ENCODE results near the gene ERO1B. TPM values are rescaled to one million over a fixed set of nuclear protein-coding genes. Genes with fewer than 3 reads are reported as not detected.

Gene ERO1B
- total and polyA plus RNA-seq, 2 of the 4 experiments (the other 2 are of a cell fraction) = 0.54 to 0.60 TPM

DNA sequence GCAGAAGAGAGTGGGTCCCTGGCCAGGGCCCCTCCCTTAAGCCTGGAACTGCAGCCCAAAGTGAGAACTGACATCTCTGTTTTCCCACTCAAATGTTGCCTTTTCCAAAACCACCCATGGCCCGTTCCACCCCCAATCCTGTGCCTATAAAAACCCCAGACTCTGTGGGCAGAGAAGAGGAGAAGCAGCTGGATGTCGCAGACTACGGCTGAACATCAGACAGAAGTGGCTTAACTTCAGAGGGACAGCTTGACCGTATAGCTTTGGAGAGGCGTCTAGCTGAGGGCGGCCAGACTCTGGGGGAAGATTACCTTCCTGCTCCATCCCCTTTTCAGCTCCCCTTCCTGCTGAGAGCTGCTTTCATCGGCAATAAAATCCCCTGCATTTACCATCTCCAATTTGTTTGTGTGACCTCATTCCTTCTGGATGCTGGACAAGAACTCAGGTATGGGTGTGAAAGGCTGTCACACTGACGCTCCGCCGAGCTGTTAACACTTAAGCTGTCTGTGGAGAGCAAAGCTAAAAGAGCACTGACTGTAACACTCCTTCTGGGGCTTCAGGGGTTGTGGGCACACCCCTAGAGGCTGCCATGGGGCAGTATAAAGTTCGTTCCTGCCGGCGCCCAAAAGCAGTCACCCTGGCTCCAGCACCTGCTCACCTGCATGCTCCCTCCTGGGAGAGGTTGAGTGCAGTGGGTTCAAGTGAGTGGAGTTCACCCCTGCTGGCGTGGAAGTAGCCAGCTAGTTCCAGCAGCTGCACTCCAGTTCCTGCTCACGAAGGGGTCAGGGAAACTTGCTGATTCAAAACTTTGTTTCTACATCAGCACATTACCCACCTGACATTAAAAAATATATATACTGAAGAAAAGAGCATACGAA, 19.6 kb upstream of the ERO1B start:
- DNase-seq (no peak), ATAC-seq (ENCODE audit: low read depth) (no peak)
- H4K91ac ChIP-seq (ENCODE audit: insufficient read depth, low read depth, low read length) = no peak overlapping the region
- H2AK5ac ChIP-seq (ENCODE audit: low read depth, low read length) = no peak overlapping the region
- no peaks in the 10 kb centered on the region for H3K9me1 ChIP-seq (ENCODE audit: insufficient read depth, low read length)
- H3K4me1 ChIP-seq (ENCODE audit: control insufficient read depth, insufficient read depth, low read length) = no peaks in the 10 kb centered on the region
- no peak overlapping the region for H3K56ac ChIP-seq (ENCODE audit: extremely low read depth, insufficient read depth, low read length)
- H3K27ac ChIP-seq (ENCODE audit: insufficient read depth, low read length) = no peak overlapping the region
- no peak overlapping the region for H2BK120ac ChIP-seq (ENCODE audit: low read depth, low read length)
- H3K4me2 ChIP-seq (ENCODE audit: low read depth, low read length) = no peak overlapping the region
- ChIA-PET POLR2A (ENCODE audit: unreplicated experiment) (no interaction called here), CTCF (interaction anchor here (0.6 kb wide), 1 partner anchor 8 kb away, joined by 3 read pairs; no protein-coding TSS in a partner anchor)
- no peaks in the 10 kb centered on the region for H3K36me3 ChIP-seq (ENCODE audit: control insufficient read depth, insufficient read depth, low read length)
- H3K18ac ChIP-seq (ENCODE audit: low read depth, low read length) = no peak overlapping the region
- H4K8ac ChIP-seq (ENCODE audit: low read depth in 2 of 2, low read length in 2 of 2) = no peak overlapping the region
- TF ChIP-seq POLR2A (IDR thresholded peaks at IDR 0.05; ENCODE audit: low read depth, low read length) = no peak
- TF ChIP-seq, protein P1, sequence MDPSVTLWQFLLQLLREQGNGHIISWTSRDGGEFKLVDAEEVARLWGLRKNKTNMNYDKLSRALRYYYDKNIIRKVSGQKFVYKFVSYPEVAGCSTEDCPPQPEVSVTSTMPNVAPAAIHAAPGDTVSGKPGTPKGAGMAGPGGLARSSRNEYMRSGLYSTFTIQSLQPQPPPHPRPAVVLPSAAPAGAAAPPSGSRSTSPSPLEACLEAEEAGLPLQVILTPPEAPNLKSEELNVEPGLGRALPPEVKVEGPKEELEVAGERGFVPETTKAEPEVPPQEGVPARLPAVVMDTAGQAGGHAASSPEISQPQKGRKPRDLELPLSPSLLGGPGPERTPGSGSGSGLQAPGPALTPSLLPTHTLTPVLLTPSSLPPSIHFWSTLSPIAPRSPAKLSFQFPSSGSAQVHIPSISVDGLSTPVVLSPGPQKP (IDR thresholded peaks at IDR 0.05; ENCODE audit: borderline replicate concordance, low read depth, low read length) = no peak
- H2BK15ac ChIP-seq (ENCODE audit: low read depth, low read length) = no peak overlapping the region
- no peak overlapping the region for H3K14ac ChIP-seq (replicated peaks; ENCODE audit: low read depth, low read length)
- H3K9ac ChIP-seq (ENCODE audit: low read depth, low read length) = no peak overlapping the region
- dilution Hi-C loops (cut with HindIII; ENCODE audit: low sequenced_read_pairs, unreplicated experiment) (no loop called here), intact Hi-C loops (cut with micrococcal nuclease) (no loop called here), in situ Hi-C loops (cut with MboI; ENCODE audit: low sequenced_read_pairs) (no loop called here)
- no peak overlapping the region for H2BK5ac ChIP-seq (ENCODE audit: low read depth, low read length, poor library complexity, severe bottlenecking)
- H3K4me3 ChIP-seq (ENCODE audit: insufficient read depth, low read depth, low read length) = no peak overlapping the region
- H2AFZ ChIP-seq (replicated peaks; ENCODE audit: low read length, poor library complexity) = no peak overlapping the region
- no peak overlapping the region for H3K4ac ChIP-seq (ENCODE audit: low read depth, low read length)
- H2BK20ac ChIP-seq (ENCODE audit: low read depth, low read length) = no peak overlapping the region
- H4K5ac ChIP-seq (ENCODE audit: low read depth, low read length) = no peak overlapping the region
- H3K23ac ChIP-seq (ENCODE audit: low read depth, low read length) = no peak overlapping the region
- H3K9me3 ChIP-seq (ENCODE audit: control insufficient read depth, insufficient read depth, low read length) = no peaks in the 10 kb centered on the region
- no CpG with 5 or more reads among the region's 16 CpGs for WGBS, 2 experiments (ENCODE audit: extremely low coverage in 2 of 2, insufficient read length in 1 of 2)
- H3K79me1 ChIP-seq (ENCODE audit: low read depth in 1 of 2, low read length in 2 of 2) = no peaks in the 10 kb centered on the region
- no peak overlapping the region for H2AK9ac ChIP-seq (replicated peaks; ENCODE audit: low read depth, low read length, poor library complexity)
- no peaks in the 10 kb centered on the region; the same call in 1 of the 2 replicates for H3K27me3 ChIP-seq (ENCODE audit: control insufficient read depth, insufficient read depth, low read length)
- H4K20me1 ChIP-seq (ENCODE audit: insufficient read depth, low read length) = no peaks in the 10 kb centered on the region
- BruUV-seq (replicated peaks) = no TSS peak
